Esophagus squamous epithelium (tissue), 5 donors: Measurements from ENCODE around the gene NEUROD6. TPM values are rescaled to one million over a fixed set of nuclear protein-coding genes. Genes with fewer than 3 reads are reported as not detected.

Source experiments
- DNase-seq: peaks from one replicate; lab custom pipeline; 2025; lab: John Stamatoyannopoulos, UW
- H3K27ac ChIP-seq, 4 donors: fragments of 200-600 bp; sonication (generic); one replicate each; pipeline ENCODE4 v1.5.1; 2016 to 2019; ENCODE audit warnings: mild to moderate bottlenecking in 1 of 4
- H3K27me3 ChIP-seq, 4 donors: fragments of 200-600 bp; sonication (generic); 1 replicate in 3 of 4; 2 replicates in 1 of 4; pipeline versions ENCODE4 v1.5.1 to v1.6.0; 2017 to 2021; ENCODE audit warnings: antibody characterized with exemption in 1 of 4
- H3K36me3 ChIP-seq, 3 donors: fragments of 200-600 bp; sonication (generic); one replicate each; pipeline ENCODE4 v1.5.1; 2016 to 2019
- H3K4me1 ChIP-seq, 3 donors: fragments of 200-600 bp; sonication (generic); one replicate each; pipeline ENCODE4 v1.5.1; 2017 to 2019
- H3K4me3 ChIP-seq, 4 donors: fragments of 200-600 bp; sonication (generic); 1 replicate in 3 of 4; 2 replicates in 1 of 4; pipeline ENCODE4 v1.5.1; 2016 to 2019; ENCODE audit warnings: mild to moderate bottlenecking in 2 of 4, moderate library complexity in 1 of 4
- H3K9me3 ChIP-seq, 3 donors: fragments of 200-600 bp; sonication (generic); one replicate each; pipeline ENCODE4 v1.5.1; 2016 to 2019
- POLR2A ChIP-seq, 4 donors: fragments of 450-650 bp; IDR thresholded peaks; one replicate each; pipeline ENCODE4 v1.6.1; 2017; ENCODE audit warnings: antibody characterized with exemption in 4 of 4, mild to moderate bottlenecking in 4 of 4, moderate library complexity in 3 of 4
- WGBS, 2 donors: methylation state at CpG; one replicate each; pipeline ENCODE4 v1.1.5; 2018; 5-methylcytosine and 5-hydroxymethylcytosine counted together
- intact Hi-C: fragments of 100-400 bp; cut with DNase I; formaldehyde crosslinking; loops from one replicate; pipeline ENCODE4 v1.15.0; 2022
- total RNA-seq, 4 donors: library from RNA; depleted of rRNA; stranded (reverse); fragments of >200 nt; gene quantifications; one replicate each; pipeline ENCODE4 v1.1.0, GENCODE V29; 2016
- TF ChIP-seq, protein P1 (sequence below), 6 experiments: fragments of 450-650 bp in 4 of 6; fragments of 200-600 bp in 2 of 6; sonication (generic) in 2 of 6; IDR thresholded peaks; one replicate each; pipeline ENCODE4 v1.5.1; 2016 to 2019; ENCODE audit warnings: antibody characterized with exemption in 6 of 6, mild to moderate bottlenecking in 4 of 6, moderate library complexity in 4 of 6
- donor health status: DM: yes; HTN: yes; CAD: no.

Gene NEUROD6
- total RNA-seq, 4 donors from 2014 or later = not detected

GRCh38 chr7:31363051-31363450, 22.5 kb upstream of the NEUROD6 start:
- no peaks in the 10 kb centered on the region for H3K4me1 ChIP-seq
- no peak for TF ChIP-seq POLR2A (IDR thresholded peaks at IDR 0.05)
- TF ChIP-seq, protein P1, sequence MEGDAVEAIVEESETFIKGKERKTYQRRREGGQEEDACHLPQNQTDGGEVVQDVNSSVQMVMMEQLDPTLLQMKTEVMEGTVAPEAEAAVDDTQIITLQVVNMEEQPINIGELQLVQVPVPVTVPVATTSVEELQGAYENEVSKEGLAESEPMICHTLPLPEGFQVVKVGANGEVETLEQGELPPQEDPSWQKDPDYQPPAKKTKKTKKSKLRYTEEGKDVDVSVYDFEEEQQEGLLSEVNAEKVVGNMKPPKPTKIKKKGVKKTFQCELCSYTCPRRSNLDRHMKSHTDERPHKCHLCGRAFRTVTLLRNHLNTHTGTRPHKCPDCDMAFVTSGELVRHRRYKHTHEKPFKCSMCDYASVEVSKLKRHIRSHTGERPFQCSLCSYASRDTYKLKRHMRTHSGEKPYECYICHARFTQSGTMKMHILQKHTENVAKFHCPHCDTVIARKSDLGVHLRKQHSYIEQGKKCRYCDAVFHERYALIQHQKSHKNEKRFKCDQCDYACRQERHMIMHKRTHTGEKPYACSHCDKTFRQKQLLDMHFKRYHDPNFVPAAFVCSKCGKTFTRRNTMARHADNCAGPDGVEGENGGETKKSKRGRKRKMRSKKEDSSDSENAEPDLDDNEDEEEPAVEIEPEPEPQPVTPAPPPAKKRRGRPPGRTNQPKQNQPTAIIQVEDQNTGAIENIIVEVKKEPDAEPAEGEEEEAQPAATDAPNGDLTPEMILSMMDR (IDR thresholded peaks at IDR 0.05) = no peak
- H3K36me3 ChIP-seq = no peaks in the 10 kb centered on the region
- H3K4me3 ChIP-seq = no peak overlapping the region
- H3K27ac ChIP-seq = no peak overlapping the region
- no peak for DNase-seq
- H3K9me3 ChIP-seq = no peaks in the 10 kb centered on the region
- 46 to 63% methylated on average over 5 of the region's 5 CpGs for WGBS, 2 donors
- H3K27me3 ChIP-seq = no peaks in the 10 kb centered on the region
- intact Hi-C loops = no loop called here

DNA sequence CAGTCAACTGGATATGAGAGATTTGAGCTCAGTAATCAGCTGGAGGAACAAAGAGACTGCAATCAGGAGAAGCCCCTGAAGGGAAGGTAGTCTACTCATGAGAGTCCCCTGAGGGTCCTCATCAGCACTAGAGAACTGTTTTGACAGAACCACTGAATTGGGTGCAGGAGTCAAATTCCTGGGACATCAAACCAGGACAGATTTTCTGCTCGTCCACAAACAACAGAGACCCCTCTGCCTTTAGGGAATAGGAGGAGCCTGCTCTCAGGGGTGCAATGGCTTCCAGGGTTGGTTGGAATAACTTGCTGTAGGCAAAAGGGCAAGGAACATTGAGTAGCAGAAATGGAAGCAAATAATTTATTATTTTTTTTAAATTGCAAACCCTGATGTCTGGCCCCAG, 21.9 kb upstream of the NEUROD6 start:
- Histone ChIP-seq H3K4me3 (no peak overlapping the region), H3K27ac (no peak overlapping the region), H3K9me3 (no peaks in the 10 kb centered on the region), H3K27me3 (no peaks in the 10 kb centered on the region), H3K36me3 (no peaks in the 10 kb centered on the region), H3K4me1 (no peaks in the 10 kb centered on the region)
- intact Hi-C loops = no loop called here
- DNase-seq = no peak
- TF ChIP-seq POLR2A (IDR thresholded peaks at IDR 0.05) = no peak
- TF ChIP-seq, protein P1 (IDR thresholded peaks at IDR 0.05) = no peak
- 18 to 38% methylated on average over 1 of the region's 1 CpG for WGBS, 2 donors

DNA sequence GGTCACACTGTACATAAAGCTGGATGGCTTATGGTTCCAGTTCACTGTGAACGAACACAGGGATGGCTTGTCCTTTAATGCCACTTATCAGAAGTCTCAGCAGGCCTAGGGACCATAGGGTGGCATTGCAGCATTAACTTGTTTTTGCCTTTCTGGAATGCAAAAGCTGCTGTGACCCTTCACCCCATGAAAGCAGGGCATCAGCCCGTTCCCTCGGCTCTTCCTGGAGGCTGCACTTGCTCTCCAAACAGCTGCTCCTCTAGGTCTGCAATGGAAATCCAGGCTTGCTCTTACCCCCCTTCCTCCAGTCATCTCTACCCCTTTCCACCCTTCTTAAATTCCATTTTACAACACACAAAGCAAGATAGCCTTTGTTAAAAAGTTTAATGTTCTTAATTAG, 17.9 kb upstream of the NEUROD6 start:
- no peak overlapping the region for H3K4me3 ChIP-seq
- DNase-seq = no peak
- no peaks in the 10 kb centered on the region for H3K4me1 ChIP-seq
- no peaks in the 10 kb centered on the region for H3K9me3 ChIP-seq
- H3K27me3 ChIP-seq = no peaks in the 10 kb centered on the region
- no peaks in the 10 kb centered on the region for H3K36me3 ChIP-seq
- H3K27ac ChIP-seq = no peak overlapping the region
- 31 to 38% methylated on average over 3 of the region's 3 CpGs for WGBS, 2 donors
- intact Hi-C loops = no loop called here
- TF ChIP-seq, protein P1 (IDR thresholded peaks at IDR 0.05) = no peak

DNA sequence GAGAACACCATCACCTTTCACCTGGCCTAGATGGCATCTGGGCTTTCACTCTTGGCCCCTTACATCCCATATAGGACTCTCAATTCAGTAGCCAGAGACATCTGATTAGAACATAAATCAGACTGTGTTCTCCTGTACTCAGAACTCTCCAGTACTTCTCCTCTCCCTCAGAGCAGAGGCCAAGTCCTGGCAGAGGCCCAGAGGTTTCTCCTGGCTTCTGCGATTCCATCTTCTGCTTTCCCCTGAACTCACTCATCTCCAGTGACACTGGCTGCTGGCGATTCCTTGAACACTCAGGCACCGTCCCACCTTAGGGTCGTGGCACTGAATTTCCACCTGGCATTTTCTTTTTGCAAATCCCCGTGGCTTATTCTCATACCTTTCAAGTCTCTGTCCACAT, 4.9 kb upstream of the NEUROD6 start:
- Histone ChIP-seq H3K27me3 (peaks cover 0 to 4% (median 0%) of the 10 kb centered on the region in 4 donors), H3K9me3 (no peaks in the 10 kb centered on the region), H3K36me3 (no peaks in the 10 kb centered on the region), H3K4me1 (no peaks in the 10 kb centered on the region), H3K27ac (no peak overlapping the region), H3K4me3 (no peak overlapping the region)
- WGBS, 2 donors = 71 to 72% methylated on average over 5 of the region's 5 CpGs
- TF ChIP-seq, protein P1 (IDR thresholded peaks at IDR 0.05) = no peak
- no peak for TF ChIP-seq POLR2A (IDR thresholded peaks at IDR 0.05)
- no peak for DNase-seq
- intact Hi-C loops = no loop called here

- TF ChIP-seq, protein P1 (IDR thresholded peaks at IDR 0.05) = no peak
- no peak for TF ChIP-seq POLR2A (IDR thresholded peaks at IDR 0.05)
- Histone ChIP-seq H3K36me3 (no peaks in the 10 kb centered on the region), H3K4me1 (no peaks in the 10 kb centered on the region), H3K27ac (no peak overlapping the region), H3K9me3 (no peaks in the 10 kb centered on the region), H3K27me3 (peaks cover 0 to 12% (median 0%) of the 10 kb centered on the region in 4 donors), H3K4me3 (no peak overlapping the region)
- no peak for DNase-seq
- intact Hi-C loops = no loop called here
- WGBS, 2 donors = 57 to 58% methylated on average over 3 of the region's 3 CpGs
Measured at GRCh38 chr7:31343516-31344305, 3.2 kb upstream of the NEUROD6 start.
